Testis (tissue), 3 donors: ENCODE data around the gene ABCA13. TPM values are rescaled to one million over a fixed set of nuclear protein-coding genes. Genes with fewer than 3 reads are reported as not detected.

Experiments
- DNase-seq: peaks from one replicate; pipeline ENCODE4 v3.0.0-alpha.2; 2019
- H3K27ac ChIP-seq, 2 donors: fragments of 200-600 bp; sonication (generic); one replicate each; pipeline ENCODE4 v1.5.1; 2019
- H3K27me3 ChIP-seq: fragments of 200-600 bp; sonication (generic); one replicate; pipeline ENCODE4 v1.5.1; 2019
- H3K36me3 ChIP-seq: fragments of 200-600 bp; sonication (generic); one replicate; pipeline ENCODE4 v1.5.1; 2017; ENCODE audit warnings: low read depth; ENCODE audit errors: missing control alignments
- H3K4me1 ChIP-seq: fragments of 200-600 bp; sonication (generic); one replicate; pipeline ENCODE4 v1.5.1; 2019
- H3K4me3 ChIP-seq, 2 donors: fragments of 200-600 bp; sonication (generic); one replicate each; pipeline ENCODE4 v1.5.1; 2017 to 2019
- H3K9me3 ChIP-seq: fragments of 200-600 bp; sonication (generic); one replicate; pipeline ENCODE4 v1.5.1; 2017
- POLR2A ChIP-seq: fragments of 450-650 bp; IDR thresholded peaks from one replicate; pipeline ENCODE4 v1.6.1; 2017; ENCODE audit warnings: antibody characterized with exemption, mild to moderate bottlenecking, moderate library complexity
- WGBS, 2 donors: methylation state at CpG; one replicate each; pipeline ENCODE4 v1.1.5; 2018; 5-methylcytosine and 5-hydroxymethylcytosine counted together
- intact Hi-C: fragments of 100-400 bp; cut with DNase I; formaldehyde crosslinking; loops from one replicate; pipeline ENCODE4 v1.15.1; 2023; ENCODE audit warnings: low total_unique reads
- polyA plus RNA-seq: library from polyadenylated mRNA; stranded (reverse); fragments of 350-450 nt; fragmentation: Illumina TruSeq; extraction: RNeasy Lipid Tissue Mini Kit (QIAGEN cat#74804); gene quantifications from one replicate; pipeline ENCODE4 v1.2.3, GENCODE V29; 2014; ENCODE audit warnings: low read depth, low replicate concordance; ENCODE audit not compliant: insufficient read depth
- total RNA-seq, 2 donors: library from RNA; depleted of rRNA; stranded (reverse); fragments of >200 nt; gene quantifications; one replicate each; pipeline ENCODE4 v1.2.3, GENCODE V29; 2016
- TF ChIP-seq, protein P1 (sequence below), 3 experiments: fragments of 450-650 bp in 2 of 3; fragments of 200-600 bp in 1 of 3; sonication (generic) in 1 of 3; IDR thresholded peaks; one replicate each; pipeline ENCODE4 v1.5.1; 2016 to 2019; ENCODE audit warnings: antibody characterized with exemption in 3 of 3, mild to moderate bottlenecking in 2 of 3, moderate library complexity in 1 of 3

Gene ABCA13
- total and polyA plus RNA-seq, 3 donors from 2014 or later = 3.5 to 7.3 (median 4.3) TPM

DNA sequence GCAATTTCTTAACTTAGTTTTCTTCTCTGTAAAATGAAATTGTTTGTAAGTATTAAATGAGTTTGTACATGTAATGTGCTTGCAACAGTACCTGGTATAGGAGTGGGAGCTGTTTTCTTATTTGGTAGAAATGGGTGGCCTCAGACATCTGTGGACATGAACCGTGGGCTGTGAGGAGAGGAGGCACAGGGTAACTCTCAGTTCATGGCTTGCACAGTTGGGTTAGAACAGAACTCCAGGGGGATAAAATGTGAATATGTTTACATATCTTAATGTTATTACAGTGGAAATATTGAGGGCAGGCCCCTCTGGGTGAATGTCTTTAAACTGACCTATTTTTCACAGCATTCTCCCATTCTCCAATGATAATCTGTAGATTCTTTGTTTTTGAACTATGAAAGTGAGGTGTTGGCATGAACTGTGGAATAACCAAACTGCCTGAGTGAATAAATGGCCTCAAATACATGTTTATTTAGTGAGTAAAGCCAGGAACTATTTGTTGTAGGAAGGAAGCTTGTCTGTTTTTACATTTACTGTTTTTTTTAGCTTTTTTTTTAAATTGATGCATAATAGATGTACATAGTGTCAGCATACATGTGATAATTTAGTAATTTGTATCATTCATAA is 2.6 kb downstream of the ABCA13 start:
- Histone ChIP-seq H3K27me3 (no peaks in the 10 kb centered on the region), H3K36me3 (no peaks in the 10 kb centered on the region), H3K4me3 (no peak overlapping the region), H3K9me3 (no peaks in the 10 kb centered on the region), H3K27ac (no peak overlapping the region), H3K4me1 (no peaks in the 10 kb centered on the region)
- 69 to 72% methylated on average over 1 of the region's 1 CpG for WGBS, 2 donors
- TF ChIP-seq POLR2A = no peak
- TF ChIP-seq, protein P1, sequence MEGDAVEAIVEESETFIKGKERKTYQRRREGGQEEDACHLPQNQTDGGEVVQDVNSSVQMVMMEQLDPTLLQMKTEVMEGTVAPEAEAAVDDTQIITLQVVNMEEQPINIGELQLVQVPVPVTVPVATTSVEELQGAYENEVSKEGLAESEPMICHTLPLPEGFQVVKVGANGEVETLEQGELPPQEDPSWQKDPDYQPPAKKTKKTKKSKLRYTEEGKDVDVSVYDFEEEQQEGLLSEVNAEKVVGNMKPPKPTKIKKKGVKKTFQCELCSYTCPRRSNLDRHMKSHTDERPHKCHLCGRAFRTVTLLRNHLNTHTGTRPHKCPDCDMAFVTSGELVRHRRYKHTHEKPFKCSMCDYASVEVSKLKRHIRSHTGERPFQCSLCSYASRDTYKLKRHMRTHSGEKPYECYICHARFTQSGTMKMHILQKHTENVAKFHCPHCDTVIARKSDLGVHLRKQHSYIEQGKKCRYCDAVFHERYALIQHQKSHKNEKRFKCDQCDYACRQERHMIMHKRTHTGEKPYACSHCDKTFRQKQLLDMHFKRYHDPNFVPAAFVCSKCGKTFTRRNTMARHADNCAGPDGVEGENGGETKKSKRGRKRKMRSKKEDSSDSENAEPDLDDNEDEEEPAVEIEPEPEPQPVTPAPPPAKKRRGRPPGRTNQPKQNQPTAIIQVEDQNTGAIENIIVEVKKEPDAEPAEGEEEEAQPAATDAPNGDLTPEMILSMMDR (IDR thresholded peaks at IDR 0.05) = no peak
- DNase-seq = no peak
- intact Hi-C loops = no loop called here

DNA sequence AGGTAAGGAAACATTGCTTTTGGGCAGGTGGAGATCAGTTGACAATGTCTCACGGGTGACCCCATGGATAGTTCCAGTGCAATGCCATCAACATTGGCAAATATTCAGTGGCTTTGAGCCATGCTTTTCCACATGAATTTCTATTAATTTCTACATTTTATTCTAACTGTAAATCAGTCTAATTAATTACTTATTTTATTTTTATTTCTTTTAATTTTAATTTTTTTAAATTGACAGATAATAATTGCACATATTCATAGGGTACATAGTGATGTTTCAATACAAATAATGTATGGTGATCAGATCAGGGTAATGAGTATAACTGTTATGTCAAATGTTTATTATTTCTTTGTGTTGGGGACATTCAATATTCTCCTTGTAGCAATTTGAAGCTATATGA is 3.8 kb downstream of the ABCA13 start:
- intact Hi-C loops = no loop called here
- DNase-seq = no peak
- Histone ChIP-seq H3K4me1 (no peaks in the 10 kb centered on the region), H3K36me3 (no peaks in the 10 kb centered on the region), H3K9me3 (no peaks in the 10 kb centered on the region), H3K4me3 (no peak overlapping the region), H3K27me3 (no peaks in the 10 kb centered on the region), H3K27ac (no peak overlapping the region)
- TF ChIP-seq, protein P1 (IDR thresholded peaks at IDR 0.05) = no peak
- no peak for TF ChIP-seq POLR2A
- 83 to 92% methylated on average over 1 of the region's 1 CpG for WGBS, 2 donors

DNA sequence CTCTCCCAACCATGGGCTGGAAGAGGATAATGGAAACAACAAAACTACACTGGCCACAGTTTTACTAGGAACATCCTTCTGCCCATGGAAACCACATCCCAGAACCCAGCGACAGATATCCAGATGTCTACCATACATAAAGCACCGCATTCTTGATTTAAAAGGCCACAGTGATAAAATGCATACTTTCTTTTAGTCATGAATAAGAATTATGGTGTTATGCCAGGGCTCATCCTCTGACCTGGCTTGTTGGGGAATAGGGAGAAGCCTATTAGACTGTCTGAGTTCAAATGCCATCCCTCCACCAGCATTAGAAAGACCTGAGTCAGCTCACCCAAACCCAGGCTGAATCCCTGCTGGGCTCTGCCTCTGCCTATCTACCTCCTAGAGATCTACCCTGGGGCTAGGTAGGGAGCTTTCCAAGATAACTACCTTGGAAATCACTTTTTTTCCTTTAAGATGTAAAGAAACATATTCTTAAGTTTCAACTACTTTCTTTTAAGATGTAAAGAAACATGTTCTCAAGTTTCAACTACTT is 5.2 kb downstream of the ABCA13 start:
- Histone ChIP-seq H3K9me3 (no peaks in the 10 kb centered on the region), H3K4me1 (no peaks in the 10 kb centered on the region), H3K36me3 (no peaks in the 10 kb centered on the region), H3K4me3 (no peak overlapping the region), H3K27me3 (no peaks in the 10 kb centered on the region), H3K27ac (no peak overlapping the region)
- TF ChIP-seq, protein P1 (IDR thresholded peaks at IDR 0.05) = no peak
- TF ChIP-seq POLR2A = no peak
- WGBS, 2 donors = 65 to 73% methylated on average over 2 of the region's 2 CpGs
- DNase-seq = no peak
- intact Hi-C loops = no loop called here

DNA sequence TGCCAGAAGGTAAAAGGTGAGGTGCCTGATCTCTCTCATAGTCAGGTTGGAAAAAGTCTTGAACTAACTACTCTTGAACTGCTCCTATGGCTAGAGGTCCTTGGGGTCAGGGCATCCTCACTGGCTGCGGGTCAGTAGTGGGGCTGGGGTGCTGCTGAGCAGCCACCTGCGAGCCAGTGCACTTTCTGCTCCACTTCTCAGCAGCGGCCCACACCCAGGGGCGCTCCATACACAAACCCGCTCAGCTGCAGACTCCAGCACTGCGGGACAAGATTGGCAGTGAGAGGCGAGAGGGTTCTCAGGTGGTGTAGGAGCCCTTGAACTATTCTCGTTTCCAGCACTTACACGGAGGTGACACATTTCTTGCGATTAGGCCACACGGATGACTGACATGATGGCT is 6.0 kb downstream of the ABCA13 start:
- H3K27ac ChIP-seq = no peak overlapping the region
- 80 to 95% methylated on average over 5 to 11 of the region's 11 CpGs for WGBS, 2 donors
- H3K9me3 ChIP-seq = no peaks in the 10 kb centered on the region
- DNase-seq = no peak
- intact Hi-C loops = no loop called here
- H3K4me3 ChIP-seq = no peak overlapping the region
- TF ChIP-seq POLR2A = no peak
- TF ChIP-seq, protein P1 (IDR thresholded peaks at IDR 0.05) = no peak
- H3K36me3 ChIP-seq = no peaks in the 10 kb centered on the region
- no peaks in the 10 kb centered on the region for H3K4me1 ChIP-seq
- no peaks in the 10 kb centered on the region for H3K27me3 ChIP-seq

DNA sequence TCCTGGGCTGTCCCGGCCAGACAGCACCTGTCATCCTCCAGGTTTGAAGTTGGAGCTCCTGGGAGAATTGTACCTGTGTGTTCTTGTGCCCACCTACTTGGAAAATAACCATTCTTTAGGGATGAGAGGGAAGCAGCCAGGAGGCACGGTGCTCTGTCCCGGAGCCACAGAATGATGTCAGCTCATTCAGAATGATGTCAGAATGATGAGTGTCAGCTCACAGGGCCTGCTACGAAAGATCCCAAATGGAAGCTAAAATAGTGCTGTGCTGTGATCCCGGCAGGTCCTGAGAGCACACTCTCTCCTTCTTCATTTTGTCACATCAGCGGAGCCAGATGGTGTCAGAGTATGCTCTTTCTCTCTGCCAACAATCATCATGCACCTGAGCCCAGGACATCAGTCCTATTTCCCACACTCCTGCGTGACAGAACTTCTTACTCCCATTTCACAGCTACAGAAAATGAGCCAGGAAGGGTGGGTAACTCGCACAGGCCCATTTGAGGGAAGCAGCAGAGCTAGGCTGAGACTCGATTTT is 8.3 kb downstream of the ABCA13 start:
- DNase-seq = no peak
- Histone ChIP-seq H3K27me3 (no peaks in the 10 kb centered on the region), H3K4me1 (no peaks in the 10 kb centered on the region), H3K27ac (no peak overlapping the region), H3K36me3 (no peaks in the 10 kb centered on the region), H3K4me3 (no peak overlapping the region), H3K9me3 (no peaks in the 10 kb centered on the region)
- no peak for TF ChIP-seq POLR2A
- TF ChIP-seq, protein P1 (IDR thresholded peaks at IDR 0.05) = no peak
- intact Hi-C loops = no loop called here
- WGBS, 2 donors = 83 to 86% methylated on average over 9 of the region's 9 CpGs
